GM19438 (cell line): ENCODE data around the gene DIMT1.

ENCODE experiments used
- ATAC-seq: cut with Tn5 transposase; IDR thresholded peaks from one replicate; pipeline ENCODE4 v1.9.1; 2021; ENCODE audit warnings: low read depth; ENCODE audit not compliant: unreplicated experiment

DIMT1 gene

GRCh38 chr5:62403411-62404250 lies at the start of gene DIMT1:
TSS of gene DIMT1 (minus strand) at chr5:62403905. CDS start at chr5:62403772, 133 bp downstream.
- ATAC-seq = peak; percentile 96

GRCh38 chr5:62450259-62450658 lies 46.6 kb upstream of the DIMT1 start:
- no peak for ATAC-seq

GRCh38 chr5:62448528-62448927 lies 44.8 kb upstream of the DIMT1 start:
- ATAC-seq = no peak

GRCh38 chr5:62432621-62433064 lies 28.9 kb upstream of the DIMT1 start:
- no peak for ATAC-seq

GRCh38 chr5:62431735-62432620 lies 28.3 kb upstream of the DIMT1 start:
- ATAC-seq = no peak

- ATAC-seq = no peak
Measured at GRCh38 chr5:62424763-62425162, 21.1 kb upstream of the DIMT1 start.

- ATAC-seq = no peak
Measured at GRCh38 chr5:62421414-62421813, 17.7 kb upstream of the DIMT1 start.

- no peak for ATAC-seq
Measured at GRCh38 chr5:62419609-62420008, 15.9 kb upstream of the DIMT1 start.

GRCh38 chr5:62418462-62419076 lies 14.9 kb upstream of the DIMT1 start:
- no peak for ATAC-seq

GRCh38 chr5:62413711-62414110 lies 10.0 kb upstream of the DIMT1 start:
- no peak for ATAC-seq

- ATAC-seq = peak; percentile 96
Measured at GRCh38 chr5:62412549-62413329, 9.0 kb upstream of the DIMT1 start, which contains the start of gene IPO11. TSS of gene IPO11 (plus strand) at chr5:62412763. CDS start at chr5:62437280, 24,517 bp downstream.

GRCh38 chr5:62395210-62395950 lies 8.3 kb downstream of the DIMT1 start:
- ATAC-seq = no peak

- ATAC-seq = no peak
Measured at GRCh38 chr5:62386824-62387223, 16.9 kb downstream of the DIMT1 start.

GRCh38 chr5:62385816-62386400 lies 17.8 kb downstream of the DIMT1 start:
- no peak for ATAC-seq

GRCh38 chr5:62385131-62385530 lies 18.6 kb downstream of the DIMT1 start:
- no peak for ATAC-seq

- ATAC-seq = no peak
Measured at GRCh38 chr5:62376064-62376463, 27.6 kb downstream of the DIMT1 start.

- no peak for ATAC-seq
Measured at GRCh38 chr5:62375627-62376026, 28.1 kb downstream of the DIMT1 start.

- no peak for ATAC-seq
Measured at GRCh38 chr5:62374090-62374489, 29.6 kb downstream of the DIMT1 start.

GRCh38 chr5:62373382-62373781 lies 30.3 kb downstream of the DIMT1 start:
- no peak for ATAC-seq
